Upper lobe of left lung (tissue), 6 donors: ENCODE measurements around the gene OR14A16. TPM values are rescaled to one million over a fixed set of nuclear protein-coding genes. Genes with fewer than 3 reads are reported as not detected.

Experiments used
- ATAC-seq, 2 donors: fragments of 200-7000 bp; cut with Tn5 transposase; one replicate each; pipeline ENCODE4 v1.9.1; 2022; ENCODE audit warnings: mild to moderate bottlenecking in 2 of 2, moderate library complexity in 2 of 2; ENCODE audit not compliant: low FRiP score in 2 of 2
- DNase-seq, 2 donors: peaks; one replicate each; pipeline ENCODE4 v3.0.0-alpha.2; 2019 to 2020
- H3K27ac ChIP-seq, 4 donors: fragments of 200-600 bp; sonication (generic); one replicate each; pipeline ENCODE4 v1.5.1; 2016 to 2019
- H3K27me3 ChIP-seq, 4 donors: fragments of 200-600 bp; sonication (generic); one replicate each; pipeline ENCODE4 v1.5.1; 2017 to 2019
- H3K36me3 ChIP-seq, 4 donors: fragments of 200-600 bp; sonication (generic); one replicate each; pipeline ENCODE4 v1.5.1; 2016 to 2019
- H3K4me1 ChIP-seq, 4 donors: fragments of 200-600 bp; sonication (generic); one replicate each; pipeline ENCODE4 v1.5.1; 2018 to 2019
- H3K4me3 ChIP-seq, 4 donors: fragments of 200-600 bp; sonication (generic); one replicate each; pipeline ENCODE4 v1.5.1; 2017 to 2019; ENCODE audit warnings: mild to moderate bottlenecking in 2 of 4, moderate library complexity in 1 of 4
- H3K9me3 ChIP-seq, 4 donors: fragments of 200-600 bp; sonication (generic); one replicate each; pipeline ENCODE4 v1.5.1; 2018 to 2019
- CTCF ChIP-seq, 6 experiments: fragments of 450-650 bp in 4 of 6; fragments of 200-600 bp in 2 of 6; sonication (generic) in 2 of 6; IDR thresholded peaks; one replicate each; pipeline ENCODE4 v1.5.1; 2016 to 2019; ENCODE audit warnings: antibody characterized with exemption in 6 of 6
- EP300 ChIP-seq, 4 donors: sonication (generic); formaldehyde crosslinking; IDR thresholded peaks; one replicate each; pipeline ENCODE4 v1.5.1; 2017; ENCODE audit warnings: antibody characterized with exemption in 4 of 4, control low read depth in 2 of 4
- POLR2A ChIP-seq, 4 donors: fragments of 450-650 bp; IDR thresholded peaks; one replicate each; pipeline ENCODE4 v1.5.1; 2016 to 2017; ENCODE audit warnings: antibody characterized with exemption in 4 of 4, mild to moderate bottlenecking in 2 of 4
- POLR2AphosphoS5 ChIP-seq, 2 donors: sonication (generic); formaldehyde crosslinking; IDR thresholded peaks; one replicate each; pipeline ENCODE4 v1.5.1; 2017; ENCODE audit warnings: antibody characterized with exemption in 2 of 2
- WGBS, 2 donors: methylation state at CpG; one replicate each; pipeline ENCODE4 v1.1.5; 2017 to 2018; 5-methylcytosine and 5-hydroxymethylcytosine counted together
- total RNA-seq, 6 donors: library from RNA; depleted of rRNA in 4 of 6; stranded (reverse); fragments of >200 nt in 4 of 6; gene quantifications; one replicate each; pipeline versions ENCODE4 v1.1.0 to v1.2.1, GENCODE V29; 2016 to 2021
- donor health status: DM: no; HTN: no; CAD: no; lungs with moderate emphysema.
- donor health status: DM: no; HTN: yes; CAD: no; lungs with severe emphysema.

Gene OR14A16
- total RNA-seq, 6 donors from 2014 or later = not detected

- peak overlapping the region; percentile 36 to 49 (median 45) for H3K4me3 ChIP-seq
- peaks cover 0 to 15% (median 5%) of the 10 kb centered on the region in 4 donors for H3K27me3 ChIP-seq
- peaks cover 0 to 4% (median 0%) of the 10 kb centered on the region in 4 donors for H3K36me3 ChIP-seq
- no peak for ATAC-seq
- no peaks in the 10 kb centered on the region for H3K9me3 ChIP-seq
- no peak for DNase-seq
- 25 to 37% methylated on average over 15 of the region's 15 CpGs for WGBS, 2 donors
- no peak overlapping the region for H3K27ac ChIP-seq
- H3K4me1 ChIP-seq = peaks cover 0 to 16% (median 5%) of the 10 kb centered on the region in 4 donors
- no peak for TF ChIP-seq POLR2AphosphoS5 (IDR thresholded peaks at IDR 0.05)
- TF ChIP-seq EP300 (IDR thresholded peaks at IDR 0.05) = no peak
- no peak for TF ChIP-seq CTCF (IDR thresholded peaks at IDR 0.05)
- no peak for TF ChIP-seq POLR2A (IDR thresholded peaks at IDR 0.05)
Measured at GRCh38 chr1:247857985-247858619, 34.2 kb upstream of the OR14A16 start.

GRCh38 chr1:247857069-247857984 is 33.4 kb upstream of the OR14A16 start, which contains the start of gene TRIM58:
TRIM58 (plus strand) TSS chr1:247857187; CDS start chr1:247857247, 60 bp downstream.
- H3K27me3 ChIP-seq = peaks cover 0 to 15% (median 5%) of the 10 kb centered on the region in 4 donors
- no peaks in the 10 kb centered on the region for H3K9me3 ChIP-seq
- H3K36me3 ChIP-seq = peaks cover 0 to 4% (median 0%) of the 10 kb centered on the region in 4 donors
- 2 to 3% methylated on average over 17 to 21 of the region's 109 CpGs for WGBS, 2 donors
- peaks cover 0 to 16% (median 5%) of the 10 kb centered on the region in 4 donors for H3K4me1 ChIP-seq
- peak within 1 kb of the TSS in 1 of 4 donors; percentile 45 for H3K27ac ChIP-seq
- peak in 2 of 6 experiments; percentile 27 to 61 for TF ChIP-seq CTCF (IDR thresholded peaks at IDR 0.05)
- TF ChIP-seq EP300 (IDR thresholded peaks at IDR 0.05) = no peak
- H3K4me3 ChIP-seq = peak within 1 kb of the TSS; percentile 36 to 49 (median 45)
- ATAC-seq (peak in 1 of 2 donors; percentile 57), DNase-seq (peak in 1 of 2 donors; percentile 86)

GRCh38 chr1:247855911-247856310 is 32.0 kb upstream of the OR14A16 start:
- Histone ChIP-seq H3K4me1 (peaks cover 0 to 16% (median 5%) of the 10 kb centered on the region in 4 donors), H3K4me3 (no peak overlapping the region), H3K9me3 (no peaks in the 10 kb centered on the region), H3K27ac (no peak overlapping the region), H3K27me3 (peaks cover 0 to 15% (median 5%) of the 10 kb centered on the region in 4 donors), H3K36me3 (peaks cover 0 to 1% (median 0%) of the 10 kb centered on the region in 4 donors)
- DNase-seq (no peak), ATAC-seq (no peak)
- WGBS, 2 donors = 90 to 92% methylated on average over 4 of the region's 4 CpGs
- TF ChIP-seq EP300 (IDR thresholded peaks at IDR 0.05) (no peak), POLR2AphosphoS5 (IDR thresholded peaks at IDR 0.05) (no peak), POLR2A (IDR thresholded peaks at IDR 0.05) (no peak), CTCF (IDR thresholded peaks at IDR 0.05) (no peak)

- no peaks in the 10 kb centered on the region for H3K9me3 ChIP-seq
- no peak for ATAC-seq
- peak in 1 of 2 donors; percentile 26 for DNase-seq
- no peak overlapping the region for H3K4me3 ChIP-seq
- no peak overlapping the region for H3K27ac ChIP-seq
- no peaks in the 10 kb centered on the region for H3K36me3 ChIP-seq
- TF ChIP-seq EP300 (IDR thresholded peaks at IDR 0.05) = no peak
- no peak for TF ChIP-seq CTCF (IDR thresholded peaks at IDR 0.05)
- H3K4me1 ChIP-seq = peaks cover 0 to 16% (median 5%) of the 10 kb centered on the region in 4 donors
- H3K27me3 ChIP-seq = peaks cover 0 to 15% (median 5%) of the 10 kb centered on the region in 4 donors
- 80 to 86% methylated on average over 14 of the region's 14 CpGs for WGBS, 2 donors
Measured at GRCh38 chr1:247854899-247855545, 31.1 kb upstream of the OR14A16 start.
